ENCODE results near the gene DNMT3L. TPM values are rescaled to one million over a fixed set of nuclear protein-coding genes. Genes with fewer than 3 reads are reported as not detected.

Gene DNMT3L
- total RNA-seq, 1 donor from 2014 or later: not detected

- Histone ChIP-seq H3K9ac (ENCODE audit: low read length) (no peak overlapping the region), H3K27ac (ENCODE audit: low read depth, low read length) (no peak overlapping the region), H3K4me1 (ENCODE audit: insufficient read depth, low read length) (no peaks in the 10 kb centered on the region), H3K4me2 (ENCODE audit: low read length) (no peak overlapping the region), H4K20me1 (ENCODE audit: insufficient read depth, low read length) (no peaks in the 10 kb centered on the region), H3K79me2 (ENCODE audit: insufficient read depth, low read length) (no peaks in the 10 kb centered on the region), H3K27me3 (ENCODE audit: insufficient read depth, low read length) (peaks cover 5% of the 10 kb centered on the region), H2AFZ (ENCODE audit: low read depth, low read length) (no peak overlapping the region), H3K4me3 (ENCODE audit: insufficient read depth, low read depth, low read length) (no peak overlapping the region), H3K9me3 (ENCODE audit: insufficient read depth, low read depth, low read length) (no peaks in the 10 kb centered on the region), H3K36me3 (ENCODE audit: insufficient read depth, low read length) (no peaks in the 10 kb centered on the region)
- DNase-seq (ENCODE audit: low read depth) (no peak), FAIRE-seq (no peak)
- H3K4me1 Mint-ChIP-seq (ENCODE audit: low read depth, unreplicated experiment): peaks cover 1% of the 10 kb centered on the region
- no peak overlapping the region for H3K4me3 Mint-ChIP-seq (ENCODE audit: unreplicated experiment)
- peaks cover 24% of the 10 kb centered on the region for H3K27me3 Mint-ChIP-seq (ENCODE audit: low read depth, unreplicated experiment)
- no peak overlapping the region for H3K27ac Mint-ChIP-seq (ENCODE audit: unreplicated experiment)
- TF ChIP-seq EZH2 (IDR thresholded peaks at IDR 0.05; ENCODE audit: insufficient read depth, low read length) (no peak), CTCF (IDR thresholded peaks at IDR 0.05; ENCODE audit: insufficient read depth, low read depth, low read length) (no peak)
- no peaks in the 10 kb centered on the region for H3K36me3 Mint-ChIP-seq (ENCODE audit: low read depth, unreplicated experiment)
- H3K9me3 Mint-ChIP-seq (ENCODE audit: unreplicated experiment): peaks cover 3% of the 10 kb centered on the region
Measured at GRCh38 chr21:44263768-44264167, 2.1 kb upstream of the DNMT3L start.

GRCh38 chr21:44263221-44263760 lies 1.6 kb upstream of the DNMT3L start:
- Histone ChIP-seq H3K9me3 (ENCODE audit: insufficient read depth, low read depth, low read length) (no peaks in the 10 kb centered on the region), H4K20me1 (ENCODE audit: insufficient read depth, low read length) (no peaks in the 10 kb centered on the region), H3K27me3 (ENCODE audit: insufficient read depth, low read length) (peaks cover 5% of the 10 kb centered on the region), H3K4me1 (ENCODE audit: insufficient read depth, low read length) (no peaks in the 10 kb centered on the region), H3K4me3 (ENCODE audit: insufficient read depth, low read depth, low read length) (no peak overlapping the region), H2AFZ (ENCODE audit: low read depth, low read length) (no peak overlapping the region), H3K79me2 (ENCODE audit: insufficient read depth, low read length) (no peaks in the 10 kb centered on the region), H3K36me3 (ENCODE audit: insufficient read depth, low read length) (no peaks in the 10 kb centered on the region), H3K9ac (ENCODE audit: low read length) (no peak overlapping the region), H3K4me2 (ENCODE audit: low read length) (no peak overlapping the region), H3K27ac (ENCODE audit: low read depth, low read length) (no peak overlapping the region)
- Mint-ChIP-seq H3K9me3 (ENCODE audit: unreplicated experiment) (peaks cover 3% of the 10 kb centered on the region), H3K36me3 (ENCODE audit: low read depth, unreplicated experiment) (no peaks in the 10 kb centered on the region), H3K4me1 (ENCODE audit: low read depth, unreplicated experiment) (peaks cover 1% of the 10 kb centered on the region), H3K27ac (ENCODE audit: unreplicated experiment) (no peak overlapping the region), H3K4me3 (ENCODE audit: unreplicated experiment) (no peak overlapping the region), H3K27me3 (ENCODE audit: low read depth, unreplicated experiment) (peaks cover 26% of the 10 kb centered on the region)
- FAIRE-seq: no peak
- TF ChIP-seq CTCF (IDR thresholded peaks at IDR 0.05; ENCODE audit: insufficient read depth, low read depth, low read length): no peak
- TF ChIP-seq EZH2 (IDR thresholded peaks at IDR 0.05; ENCODE audit: insufficient read depth, low read length): no peak
- no peak for DNase-seq (ENCODE audit: low read depth)

GRCh38 chr21:44262338-44263056 lies 800 bp upstream of the DNMT3L start:
- no peaks in the 10 kb centered on the region for H3K36me3 Mint-ChIP-seq (ENCODE audit: low read depth, unreplicated experiment)
- TF ChIP-seq EZH2 (IDR thresholded peaks at IDR 0.05; ENCODE audit: insufficient read depth, low read length) (no peak), CTCF (IDR thresholded peaks at IDR 0.05; ENCODE audit: insufficient read depth, low read depth, low read length) (no peak)
- H3K27me3 Mint-ChIP-seq (ENCODE audit: low read depth, unreplicated experiment): peaks cover 31% of the 10 kb centered on the region
- Histone ChIP-seq H3K9me3 (ENCODE audit: insufficient read depth, low read depth, low read length) (no peaks in the 10 kb centered on the region), H3K4me3 (ENCODE audit: insufficient read depth, low read depth, low read length) (no peak overlapping the region), H3K27me3 (ENCODE audit: insufficient read depth, low read length) (peaks cover 5% of the 10 kb centered on the region), H2AFZ (ENCODE audit: low read depth, low read length) (no peak overlapping the region), H3K27ac (ENCODE audit: low read depth, low read length) (no peak overlapping the region), H3K9ac (ENCODE audit: low read length) (no peak overlapping the region), H3K4me2 (ENCODE audit: low read length) (no peak overlapping the region), H4K20me1 (ENCODE audit: insufficient read depth, low read length) (no peaks in the 10 kb centered on the region), H3K79me2 (ENCODE audit: insufficient read depth, low read length) (no peaks in the 10 kb centered on the region), H3K4me1 (ENCODE audit: insufficient read depth, low read length) (no peaks in the 10 kb centered on the region), H3K36me3 (ENCODE audit: insufficient read depth, low read length) (no peaks in the 10 kb centered on the region)
- no peak overlapping the region for H3K27ac Mint-ChIP-seq (ENCODE audit: unreplicated experiment)
- peaks cover 1% of the 10 kb centered on the region for H3K4me1 Mint-ChIP-seq (ENCODE audit: low read depth, unreplicated experiment)
- DNase-seq (ENCODE audit: low read depth) (no peak), FAIRE-seq (no peak)
- peaks cover 3% of the 10 kb centered on the region for H3K9me3 Mint-ChIP-seq (ENCODE audit: unreplicated experiment)
- H3K4me3 Mint-ChIP-seq (ENCODE audit: unreplicated experiment): no peak overlapping the region

Measured in astrocyte (in vitro differentiated cells and primary cell).